HG02763 (cell line): Measurements from ENCODE around the gene KRT27.
"Not testable (repeated sequence)": the region's sequence is repeated elsewhere in the genome, so short reads cannot be mapped to it uniquely, and the experiment has no call there.

Experiments
- ATAC-seq: cut with Tn5 transposase; IDR thresholded peaks from one replicate; pipeline ENCODE4 v1.9.1; 2021; ENCODE audit warnings: mild to moderate bottlenecking, moderate library complexity; ENCODE audit not compliant: unreplicated experiment

The KRT27 gene

GRCh38 chr17:40760105-40761016, 22.0 kb downstream of the KRT27 start:
- no peak for ATAC-seq

GRCh38 chr17:40755231-40755630, 27.1 kb downstream of the KRT27 start, which contains the start of gene KRT25:
KRT25 (minus strand) TSS chr17:40755331; CDS start chr17:40755271, 60 bp downstream.
- no peak for ATAC-seq

- ATAC-seq: no peak
These were observed 28.5 kb downstream of the KRT27 start for GRCh38 chr17:40753804-40754203.

- ATAC-seq: no peak
These were observed 31.3 kb downstream of the KRT27 start for GRCh38 chr17:40751065-40751464.

- ATAC-seq: no peak
These were observed 32.0 kb downstream of the KRT27 start for GRCh38 chr17:40750391-40750790.

- not testable (repeated sequence) for ATAC-seq
These were observed 33.7 kb downstream of the KRT27 start for GRCh38 chr17:40748666-40749065.

- ATAC-seq: no peak
These were observed 43.8 kb downstream of the KRT27 start for GRCh38 chr17:40738553-40738952.

GRCh38 chr17:40735016-40735415, 47.3 kb downstream of the KRT27 start:
- no peak for ATAC-seq

GRCh38 chr17:40734018-40734417, 48.3 kb downstream of the KRT27 start:
- ATAC-seq: no peak

- no peak for ATAC-seq
These were observed 51.4 kb downstream of the KRT27 start for GRCh38 chr17:40730970-40731369.

GRCh38 chr17:40727447-40728231, 54.7 kb downstream of the KRT27 start:
- ATAC-seq: no peak

- no peak for ATAC-seq
These were observed 55.4 kb downstream of the KRT27 start for GRCh38 chr17:40726919-40727318.
